Endothelial cell of umbilical vein (primary cell): ENCODE data around the gene FAM98B. TPM values are rescaled to one million over a fixed set of nuclear protein-coding genes. Genes with fewer than 3 reads are reported as not detected.

ENCODE experiments used
- BruUV-seq: library from RNA; stranded (reverse); fragments of 400-500 nt; replicated peaks from 2 replicates; lab custom pipeline; 2021; lab: Mats Ljungman, UMichigan
- CTCF ChIA-PET: fragments of 300-600, 350-600 bp; sonication (Branson Sonifier 250); formaldehyde crosslinking; loops from one replicate; lab custom pipeline; 2021; ENCODE audit warnings: antibody characterized with exemption, inconsistent platforms; lab: Charles Lee
- POLR2A ChIA-PET: fragments of 300-600, 350-600 bp; sonication (Branson Sonifier 250); formaldehyde crosslinking; loops from one replicate; lab custom pipeline; 2021; ENCODE audit warnings: antibody characterized with exemption, inconsistent platforms; lab: Charles Lee
- DNase-seq: peaks from one replicate; pipeline ENCODE4 v3.0.0-alpha.2; 2011; ENCODE audit warnings: low read depth, low spot score
- FAIRE-seq: peaks from 2 replicates; lab custom pipeline; 2011; peaks lifted over from hg19 to GRCh38; lab: Jason Lieb, UNC
- H2AFZ ChIP-seq: 2 replicates; pipeline ENCODE4 v1.6.0; 2012; ENCODE audit warnings: low read depth, low read length, control low read depth, inconsistent platforms
- H3K27ac ChIP-seq: 2 replicates; pipeline ENCODE4 v1.5.1; 2011; ENCODE audit warnings: low read depth, mild to moderate bottlenecking, control low read depth, low read length, moderate library complexity; ENCODE audit not compliant: insufficient read depth
- H3K27me3 ChIP-seq, 2 experiments: 2 replicates each; pipeline versions ENCODE4 v1.6.0 to v1.6.1; 2011; ENCODE audit warnings: low read length in 2 of 2, mixed read lengths in 1 of 2; ENCODE audit not compliant: control insufficient read depth in 2 of 2, insufficient read depth in 2 of 2
- H3K36me3 ChIP-seq, 2 experiments: 2 replicates in 1 of 2; 3 replicates in 1 of 2; pipeline ENCODE4 v1.5.1; 2011; ENCODE audit warnings: low read length in 2 of 2, mild to moderate bottlenecking in 1 of 2, moderate library complexity in 1 of 2; ENCODE audit not compliant: control insufficient read depth in 2 of 2, insufficient read depth in 2 of 2; ENCODE audit errors: extremely low read depth in 1 of 2
- H3K4me1 ChIP-seq: 3 replicates; pipeline ENCODE4 v1.5.1; 2011; ENCODE audit warnings: mild to moderate bottlenecking, low read length; ENCODE audit not compliant: control insufficient read depth, insufficient read depth; ENCODE audit errors: extremely low read depth
- H3K4me2 ChIP-seq: 2 replicates; pipeline ENCODE4 v1.6.1; 2011; ENCODE audit warnings: low read length, control low read depth, mixed read lengths; ENCODE audit not compliant: insufficient read depth
- H3K4me3 ChIP-seq, 3 experiments: fragments of 200-600 bp in 1 of 3; sonication (generic), shearing (Covaris generic) in 1 of 3; replicated peaks in 1 of 3; 2 replicates each; pipeline ENCODE4 v1.5.1; 2011 to 2016; ENCODE audit warnings: control low read depth in 3 of 3, low read length in 3 of 3, mild to moderate bottlenecking in 2 of 3, inconsistent platforms in 1 of 3, low read depth in 1 of 3, moderate library complexity in 1 of 3; ENCODE audit not compliant: insufficient read depth in 1 of 3
- H3K79me2 ChIP-seq: 2 replicates; pipeline ENCODE4 v1.6.0; 2012; ENCODE audit warnings: low read length, inconsistent platforms; ENCODE audit not compliant: control insufficient read depth, insufficient read depth
- H3K9ac ChIP-seq: replicated peaks from 2 replicates; pipeline ENCODE3; 2011; ENCODE audit warnings: low read length, control low read depth; ENCODE audit not compliant: insufficient read depth; ENCODE audit errors: extremely low read depth
- H3K9me1 ChIP-seq: replicated peaks from 3 replicates; pipeline ENCODE4 v1.6.0; 2011; ENCODE audit warnings: mild to moderate bottlenecking, low read length; ENCODE audit not compliant: control insufficient read depth, insufficient read depth; ENCODE audit errors: extremely low read depth
- H3K9me3 ChIP-seq: replicated peaks from 2 replicates; pipeline ENCODE4 v1.5.1; 2012; ENCODE audit warnings: low read length, inconsistent platforms; ENCODE audit not compliant: control insufficient read depth, insufficient read depth
- H4K20me1 ChIP-seq: replicated peaks from 2 replicates; pipeline ENCODE3; 2011; ENCODE audit warnings: mild to moderate bottlenecking, low read length; ENCODE audit not compliant: control insufficient read depth, insufficient read depth; ENCODE audit errors: extremely low read depth
- CTCF ChIP-seq, 2 donors: IDR thresholded peaks; 1 replicate in 1 of 2; 2 replicates in 1 of 2; pipeline ENCODE4 v1.5.1; 2011; ENCODE audit warnings: low read length in 2 of 2, mild to moderate bottlenecking in 2 of 2, moderate library complexity in 2 of 2, control low read depth in 1 of 2, inconsistent platforms in 1 of 2, low read depth in 1 of 2; ENCODE audit not compliant: insufficient read depth in 1 of 2; ENCODE audit errors: extremely low read depth in 1 of 2
- EZH2 ChIP-seq: IDR thresholded peaks from 2 replicates; pipeline ENCODE4 v1.6.1; 2012; ENCODE audit warnings: borderline replicate concordance, low read depth, mild to moderate bottlenecking, moderate library complexity, low read length, inconsistent platforms; ENCODE audit not compliant: severe bottlenecking
- FOS ChIP-seq: IDR thresholded peaks from 2 replicates; pipeline ENCODE4 v1.6.1; 2011; ENCODE audit warnings: mild to moderate bottlenecking, low read length, moderate library complexity, borderline replicate concordance; ENCODE audit not compliant: insufficient read depth
- GATA2 ChIP-seq: IDR thresholded peaks from 2 replicates; pipeline ENCODE4 v1.7.0; 2011; ENCODE audit warnings: low read depth, mild to moderate bottlenecking, moderate library complexity, mixed read lengths, low read length; ENCODE audit not compliant: insufficient read length, insufficient read depth
- JUN ChIP-seq: IDR thresholded peaks from 2 replicates; pipeline ENCODE4 v1.6.1; 2011; ENCODE audit warnings: borderline replicate concordance, low read depth; ENCODE audit not compliant: insufficient read length, insufficient read depth
- MAX ChIP-seq: IDR thresholded peaks from 2 replicates; pipeline ENCODE4 v1.6.1; 2011; ENCODE audit not compliant: insufficient read depth, insufficient read length
- MYC ChIP-seq: IDR thresholded peaks from one replicate; pipeline ENCODE4 v1.6.1; 2011; ENCODE audit warnings: mild to moderate bottlenecking, low read depth, low read length
- POLR2A ChIP-seq: IDR thresholded peaks from 2 replicates; pipeline ENCODE4 v1.6.1; 2012; ENCODE audit warnings: low read depth, mild to moderate bottlenecking, control low read depth, low read length
- POLR2AphosphoS5 ChIP-seq: IDR thresholded peaks from 2 replicates; pipeline ENCODE4 v1.6.1; 2012; ENCODE audit warnings: low read depth, mild to moderate bottlenecking, control low read depth, low read length, moderate library complexity; ENCODE audit not compliant: insufficient read depth
- dilution Hi-C: fragments of 300-500 bp; cut with MboI; formaldehyde crosslinking; loops from one replicate; pipeline ENCODE4 v1.15.0; 2019; ENCODE audit warnings: low sequenced_read_pairs; ENCODE audit not compliant: extremely low pct_ligation_motif_present
- intact Hi-C: fragments of 100-400 bp; cut with micrococcal nuclease; formaldehyde crosslinking; loops from one replicate; pipeline ENCODE4 v1.10.0; 2022
- polyA plus RNA-seq, 4 experiments: library from polyadenylated mRNA; depleted of rRNA in 3 of 4; stranded (reverse) in 3 of 4; unstranded in 1 of 4; fragments of >200 nt; gene quantifications; 2 replicates each; pipeline versions ENCODE4 v1.2.1 to v1.2.3, GENCODE V29; 2011 to 2012; ENCODE audit warnings: missing spikeins in 1 of 4
- total RNA-seq: library from RNA; stranded (reverse); gene quantifications from 2 replicates; pipeline ENCODE4 v1.2.3, GENCODE V29; 2021

The FAM98B gene
- total and polyA plus RNA-seq, 2 donors (not counting 3 experiments of a cell fraction or from before 2014, with no cell fraction given) = 4.2 to 22.3 TPM

GRCh38 chr15:38477637-38478036, 23.7 kb downstream of the FAM98B start:
- Histone ChIP-seq H3K4me2 (no peak overlapping the region), H3K9me3 (no peaks in the 10 kb centered on the region), H3K9ac (no peak overlapping the region), H4K20me1 (no peaks in the 10 kb centered on the region), H3K4me1 (peaks cover 19% of the 10 kb centered on the region), H3K4me3 (no peak overlapping the region), H3K27me3 (no peaks in the 10 kb centered on the region), H3K27ac (no peak overlapping the region), H2AFZ (no peak overlapping the region), H3K9me1 (no peaks in the 10 kb centered on the region), H3K36me3 (peaks cover 3 to 15% of the 10 kb centered on the region in 2 experiments), H3K79me2 (peaks cover 5% of the 10 kb centered on the region)
- FAIRE-seq (no peak), DNase-seq (no peak)
- ChIA-PET POLR2A (no interaction called here), CTCF (interaction anchor here (1.5 to 4.2 kb wide), 4 partner anchors 37 to 213 kb away, joined by 4 to 17 read pairs (median 14); partner anchors contain the start of gene RASGRP1)
- no peak for TF ChIP-seq JUN
- no peak for TF ChIP-seq CTCF (IDR thresholded peaks at IDR 0.05; ENCODE audit: extremely low read depth in 1 of 2, insufficient read depth in 1 of 2, low read depth in 1 of 2, low read length in 2 of 2)
- TF ChIP-seq MAX = no peak
- TF ChIP-seq GATA2 = no peak
- intact Hi-C loops (no loop called here), dilution Hi-C loops (no loop called here)
- no TSS peak for BruUV-seq

GRCh38 chr15:38479266-38479665, 25.3 kb downstream of the FAM98B start:
- Histone ChIP-seq H4K20me1 (no peaks in the 10 kb centered on the region), H3K4me2 (peak overlapping the region; percentile 97), H3K9me1 (no peaks in the 10 kb centered on the region), H3K27me3 (no peaks in the 10 kb centered on the region), H3K36me3 (peaks cover 3 to 15% of the 10 kb centered on the region in 2 experiments), H2AFZ (no peak overlapping the region), H3K4me3 (no peak overlapping the region), H3K27ac (peak overlapping the region; percentile 60), H3K4me1 (peaks cover 19% of the 10 kb centered on the region), H3K9ac (peak overlapping the region; percentile 47), H3K79me2 (peaks cover 5% of the 10 kb centered on the region), H3K9me3 (no peaks in the 10 kb centered on the region)
- no TSS peak for BruUV-seq
- intact Hi-C loops = no loop called here
- dilution Hi-C loops = no loop called here
- FAIRE-seq (no peak), DNase-seq (peak; percentile 5)
- ChIA-PET POLR2A (no interaction called here), CTCF (interaction anchor here (0.6 to 4.2 kb wide), 8 partner anchors 11 to 221 kb away, joined by 3 to 17 read pairs (median 6); partner anchors contain the start of gene RASGRP1)
- TF ChIP-seq POLR2A (no peak), EZH2 (no peak), JUN (no peak), FOS (no peak), CTCF (IDR thresholded peaks at IDR 0.05; ENCODE audit: extremely low read depth in 1 of 2, insufficient read depth in 1 of 2, low read depth in 1 of 2, low read length in 2 of 2) (no peak), MAX (no peak), POLR2AphosphoS5 (no peak), GATA2 (no peak), MYC (no peak)
